BLaER1 (cell line): ENCODE data around the gene RASA1.

ENCODE experiments used
- H3K27ac ChIP-seq: shearing (Covaris generic); formaldehyde crosslinking; 2 replicates; pipeline ENCODE4 v1.8.1; 2022
- H3K27me3 ChIP-seq: shearing (Covaris generic); formaldehyde crosslinking; 2 replicates; pipeline ENCODE4 v1.8.1; 2022
- H3K36me3 ChIP-seq: shearing (Covaris generic); formaldehyde crosslinking; 2 replicates; pipeline ENCODE4 v1.8.1; 2022
- H3K4me1 ChIP-seq: shearing (Covaris generic); formaldehyde crosslinking; 2 replicates; pipeline ENCODE4 v1.8.1; 2022
- H3K4me2 ChIP-seq: shearing (Covaris generic); formaldehyde crosslinking; 2 replicates; pipeline ENCODE4 v1.8.1; 2022
- H3K4me3 ChIP-seq: shearing (Covaris generic); formaldehyde crosslinking; 2 replicates; pipeline ENCODE4 v1.8.1; 2022
- H3K9ac ChIP-seq: shearing (Covaris generic); formaldehyde crosslinking; 2 replicates; pipeline ENCODE4 v1.8.1; 2022
- H3K9me3 ChIP-seq: shearing (Covaris generic); formaldehyde crosslinking; 2 replicates; pipeline ENCODE4 v1.8.1; 2022
- H4K20me1 ChIP-seq: shearing (Covaris generic); formaldehyde crosslinking; 2 replicates; pipeline ENCODE4 v1.8.1; 2022
- Cebpa-rat ChIP-seq: shearing (Covaris generic); IDR thresholded peaks from 2 replicates; pipeline ENCODE4 v1.8.1; 2022

The RASA1 gene

GRCh38 chr5:87394411-87395165, 126.9 kb downstream of the RASA1 start:
- peaks cover 98% of the 10 kb centered on the region for H3K36me3 ChIP-seq
- no peak overlapping the region for H3K4me2 ChIP-seq
- H3K4me1 ChIP-seq, result no peaks in the 10 kb centered on the region
- no peak overlapping the region for H3K27ac ChIP-seq
- H3K27me3 ChIP-seq, result no peaks in the 10 kb centered on the region
- TF ChIP-seq Cebpa-rat, result no peak
- H3K9ac ChIP-seq, result no peak overlapping the region
- H3K9me3 ChIP-seq, result no peaks in the 10 kb centered on the region
- no peak overlapping the region for H3K4me3 ChIP-seq
- peaks cover 53% of the 10 kb centered on the region for H4K20me1 ChIP-seq

GRCh38 chr5:87398981-87399614, 131.4 kb downstream of the RASA1 start:
- Histone ChIP-seq H4K20me1 (peaks cover 71% of the 10 kb centered on the region), H3K9ac (no peak overlapping the region), H3K4me1 (no peaks in the 10 kb centered on the region), H3K36me3 (peaks cover 86% of the 10 kb centered on the region), H3K27ac (no peak overlapping the region), H3K4me3 (no peak overlapping the region), H3K4me2 (no peak overlapping the region), H3K27me3 (no peaks in the 10 kb centered on the region), H3K9me3 (no peaks in the 10 kb centered on the region)
- no peak for TF ChIP-seq Cebpa-rat

- Histone ChIP-seq H4K20me1 (peaks cover 77% of the 10 kb centered on the region), H3K9me3 (no peaks in the 10 kb centered on the region), H3K36me3 (peaks cover 88% of the 10 kb centered on the region), H3K27me3 (no peaks in the 10 kb centered on the region), H3K4me3 (no peak overlapping the region), H3K4me2 (no peak overlapping the region), H3K9ac (no peak overlapping the region), H3K27ac (no peak overlapping the region), H3K4me1 (no peaks in the 10 kb centered on the region)
- TF ChIP-seq Cebpa-rat, result no peak
Measured at GRCh38 chr5:87399720-87400119, 132.0 kb downstream of the RASA1 start.

- H4K20me1 ChIP-seq, result peaks cover 77% of the 10 kb centered on the region
- H3K4me1 ChIP-seq, result no peaks in the 10 kb centered on the region
- no peaks in the 10 kb centered on the region for H3K27me3 ChIP-seq
- no peak for TF ChIP-seq Cebpa-rat
- no peak overlapping the region for H3K9ac ChIP-seq
- H3K36me3 ChIP-seq, result peaks cover 88% of the 10 kb centered on the region
- no peaks in the 10 kb centered on the region for H3K9me3 ChIP-seq
- H3K4me3 ChIP-seq, result no peak overlapping the region
- no peak overlapping the region for H3K27ac ChIP-seq
- no peak overlapping the region for H3K4me2 ChIP-seq
Measured at GRCh38 chr5:87400305-87400899, 132.7 kb downstream of the RASA1 start.

GRCh38 chr5:87401626-87402025, 133.9 kb downstream of the RASA1 start:
- Histone ChIP-seq H3K4me1 (no peaks in the 10 kb centered on the region), H3K9ac (no peak overlapping the region), H3K4me3 (no peak overlapping the region), H3K4me2 (no peak overlapping the region), H3K27ac (no peak overlapping the region), H4K20me1 (peaks cover 80% of the 10 kb centered on the region), H3K36me3 (peaks cover 88% of the 10 kb centered on the region), H3K27me3 (no peaks in the 10 kb centered on the region), H3K9me3 (no peaks in the 10 kb centered on the region)
- no peak for TF ChIP-seq Cebpa-rat

- Histone ChIP-seq H3K4me2 (no peak overlapping the region), H3K27me3 (no peaks in the 10 kb centered on the region), H4K20me1 (peaks cover 76% of the 10 kb centered on the region), H3K9ac (no peak overlapping the region), H3K9me3 (no peaks in the 10 kb centered on the region), H3K4me3 (no peak overlapping the region), H3K27ac (no peak overlapping the region), H3K4me1 (no peaks in the 10 kb centered on the region), H3K36me3 (peaks cover 86% of the 10 kb centered on the region)
- no peak for TF ChIP-seq Cebpa-rat
Measured at GRCh38 chr5:87403409-87403808, 135.7 kb downstream of the RASA1 start.

- Histone ChIP-seq H3K9ac (no peak overlapping the region), H3K9me3 (no peaks in the 10 kb centered on the region), H3K27ac (no peak overlapping the region), H3K27me3 (no peaks in the 10 kb centered on the region), H3K36me3 (peaks cover 86% of the 10 kb centered on the region), H3K4me3 (no peak overlapping the region), H4K20me1 (peaks cover 76% of the 10 kb centered on the region), H3K4me2 (no peak overlapping the region), H3K4me1 (no peaks in the 10 kb centered on the region)
- TF ChIP-seq Cebpa-rat, result no peak
Measured at GRCh38 chr5:87403899-87404298, 136.2 kb downstream of the RASA1 start.

- H3K27me3 ChIP-seq, result no peaks in the 10 kb centered on the region
- H4K20me1 ChIP-seq, result peaks cover 74% of the 10 kb centered on the region
- H3K36me3 ChIP-seq, result peaks cover 85% of the 10 kb centered on the region
- no peak overlapping the region for H3K27ac ChIP-seq
- TF ChIP-seq Cebpa-rat, result no peak
- no peak overlapping the region for H3K4me2 ChIP-seq
- no peaks in the 10 kb centered on the region for H3K9me3 ChIP-seq
- no peaks in the 10 kb centered on the region for H3K4me1 ChIP-seq
- no peak overlapping the region for H3K9ac ChIP-seq
- no peak overlapping the region for H3K4me3 ChIP-seq
Measured at GRCh38 chr5:87404359-87404758, 136.7 kb downstream of the RASA1 start.

GRCh38 chr5:87405472-87406155, 137.9 kb downstream of the RASA1 start:
- Histone ChIP-seq H4K20me1 (peaks cover 72% of the 10 kb centered on the region), H3K27ac (no peak overlapping the region), H3K9ac (no peak overlapping the region), H3K4me1 (peaks cover 7% of the 10 kb centered on the region), H3K9me3 (no peaks in the 10 kb centered on the region), H3K4me3 (no peak overlapping the region), H3K36me3 (peaks cover 86% of the 10 kb centered on the region), H3K27me3 (no peaks in the 10 kb centered on the region), H3K4me2 (no peak overlapping the region)
- TF ChIP-seq Cebpa-rat, result no peak

- no peak overlapping the region for H3K27ac ChIP-seq
- peaks cover 77% of the 10 kb centered on the region for H4K20me1 ChIP-seq
- peaks cover 72% of the 10 kb centered on the region for H3K36me3 ChIP-seq
- no peaks in the 10 kb centered on the region for H3K9me3 ChIP-seq
- TF ChIP-seq Cebpa-rat, result no peak
- no peaks in the 10 kb centered on the region for H3K27me3 ChIP-seq
- H3K4me1 ChIP-seq, result peaks cover 21% of the 10 kb centered on the region
- H3K4me3 ChIP-seq, result no peak overlapping the region
- no peak overlapping the region for H3K9ac ChIP-seq
- H3K4me2 ChIP-seq, result no peak overlapping the region
Measured at GRCh38 chr5:87408204-87408603, 140.5 kb downstream of the RASA1 start.
